GM23248 (cell line): ENCODE data around the gene TEAD1. TPM values are rescaled to one million over a fixed set of nuclear protein-coding genes. Genes with fewer than 3 reads are reported as not detected.

ENCODE experiments used
- DNase-seq: peaks from one replicate; pipeline ENCODE4 v3.0.0-alpha.2; 2015
- H2AFZ ChIP-seq: fragments of 200-600 bp; sonication (generic); 2 replicates; pipeline ENCODE4 v1.6.1; 2016; ENCODE audit warnings: antibody characterized with exemption
- H3F3A ChIP-seq: fragments of 200-600 bp; sonication (generic); 2 replicates; pipeline ENCODE4 v1.6.1; 2016; ENCODE audit warnings: mild to moderate bottlenecking, antibody characterized with exemption, mixed run types; ENCODE audit not compliant: insufficient read depth
- H3K27ac ChIP-seq: fragments of 200-600 bp; sonication (generic); 2 replicates; pipeline ENCODE4 v1.5.1; 2016; ENCODE audit warnings: mild to moderate bottlenecking
- H3K27me3 ChIP-seq: fragments of 200-600 bp; sonication (generic); replicated peaks from 2 replicates; pipeline ENCODE4 v1.6.1; 2016; ENCODE audit warnings: mild to moderate bottlenecking; ENCODE audit not compliant: insufficient read depth
- H3K36me3 ChIP-seq: fragments of 200-600 bp; sonication (generic); 2 replicates; pipeline ENCODE4 v1.6.1; 2016; ENCODE audit warnings: low read depth, mild to moderate bottlenecking
- H3K4me1 ChIP-seq: fragments of 200-600 bp; sonication (generic); 2 replicates; pipeline ENCODE4 v1.6.1; 2016; ENCODE audit warnings: mild to moderate bottlenecking; ENCODE audit not compliant: insufficient read depth
- H3K4me2 ChIP-seq: fragments of 200-600 bp; sonication (generic); one replicate; pipeline ENCODE4 v1.6.1; 2016; ENCODE audit warnings: mild to moderate bottlenecking; ENCODE audit not compliant: unreplicated experiment
- H3K4me3 ChIP-seq: fragments of 200-600 bp; sonication (generic); 2 replicates; pipeline ENCODE4 v1.5.1; 2016; ENCODE audit warnings: mild to moderate bottlenecking
- H3K79me2 ChIP-seq: fragments of 200-600 bp; sonication (generic); 2 replicates; pipeline ENCODE4 v1.6.1; 2016; ENCODE audit warnings: mild to moderate bottlenecking; ENCODE audit not compliant: insufficient read depth
- H3K9ac ChIP-seq: fragments of 200-600 bp; sonication (generic); 2 replicates; pipeline ENCODE4 v1.6.1; 2016; ENCODE audit warnings: mild to moderate bottlenecking
- H3K9me2 ChIP-seq: fragments of 200-600 bp; sonication (generic); 2 replicates; pipeline ENCODE4 v1.6.1; 2016; ENCODE audit warnings: mixed run types, mild to moderate bottlenecking, moderate library complexity; ENCODE audit not compliant: insufficient read depth
- H3K9me3 ChIP-seq: fragments of 200-600 bp; sonication (generic); one replicate; pipeline ENCODE4 v1.6.1; 2017; ENCODE audit warnings: low read depth
- H4K20me1 ChIP-seq: fragments of 200-600 bp; sonication (generic); 2 replicates; pipeline ENCODE4 v1.6.0; 2016; ENCODE audit not compliant: insufficient read depth
- EZH2 ChIP-seq: fragments of 200-600 bp; sonication (generic); IDR thresholded peaks from 2 replicates; pipeline ENCODE4 v1.6.1; 2018; ENCODE audit warnings: antibody characterized with exemption, mild to moderate bottlenecking; ENCODE audit not compliant: insufficient read depth, poor library complexity, severe bottlenecking
- EZH2phosphoT487 ChIP-seq: fragments of 200-600 bp; sonication (generic); IDR thresholded peaks from 2 replicates; pipeline ENCODE4 v1.6.1; 2018; ENCODE audit warnings: antibody characterized with exemption, moderate library complexity, mild to moderate bottlenecking, low read depth; ENCODE audit not compliant: insufficient read depth
- WGBS, 2 experiments: methylation state at CpG; one replicate each; pipeline ENCODE4 v1.1.6; 2015 to 2017; ENCODE audit warnings: low lambda C conversion rate in 2 of 2, low coverage in 1 of 2; ENCODE audit errors: missing lambda C conversion rate in 2 of 2; 5-methylcytosine and 5-hydroxymethylcytosine counted together
- in situ Hi-C: fragments of 300-500 bp; cut with MboI; formaldehyde crosslinking; loops from 2 replicates; pipeline ENCODE4 v1.15.0; 2020
- polyA plus RNA-seq: library from polyadenylated mRNA; unstranded; fragments of >200 nt; fragmentation: Nextera tagmentation; extraction: Ambion mirVana; gene quantifications from 2 replicates; pipeline ENCODE4 v1.2.1, GENCODE V29; 2016
- total RNA-seq: library from RNA; depleted of rRNA; stranded (reverse); fragments of >200 nt; shearing (Covaris generic); gene quantifications from 2 replicates; pipeline ENCODE4 v1.2.3, GENCODE V29; 2014

The TEAD1 gene
- total and polyA plus RNA-seq, 2 experiments from 2014 or later, result 52.3 to 144 TPM

- peak overlapping the region; percentile 34 for H3K9ac ChIP-seq
- 77 to 80% methylated on average over 8 of the region's 8 CpGs for WGBS, 2 experiments
- no peak overlapping the region for H3K4me3 ChIP-seq
- H3K27ac ChIP-seq, result peak overlapping the region; percentile 71
- H2AFZ ChIP-seq, result no peak overlapping the region
- H3F3A ChIP-seq, result peaks cover 57% of the 10 kb centered on the region
- in situ Hi-C loops, result no loop called here
- no peak for TF ChIP-seq EZH2
- no peak for TF ChIP-seq EZH2phosphoT487
- no peaks in the 10 kb centered on the region for H3K9me3 ChIP-seq
- no peaks in the 10 kb centered on the region for H3K27me3 ChIP-seq
- DNase-seq, result no peak
- no peaks in the 10 kb centered on the region for H3K9me2 ChIP-seq
- peaks cover 17% of the 10 kb centered on the region for H4K20me1 ChIP-seq
- no peaks in the 10 kb centered on the region for H3K36me3 ChIP-seq
- H3K79me2 ChIP-seq, result peaks cover 100% of the 10 kb centered on the region
- peaks cover 82% of the 10 kb centered on the region for H3K4me1 ChIP-seq
- peak overlapping the region; percentile 68 for H3K4me2 ChIP-seq
Measured at GRCh38 chr11:12770966-12771597, 96.9 kb downstream of the TEAD1 start.

DNA sequence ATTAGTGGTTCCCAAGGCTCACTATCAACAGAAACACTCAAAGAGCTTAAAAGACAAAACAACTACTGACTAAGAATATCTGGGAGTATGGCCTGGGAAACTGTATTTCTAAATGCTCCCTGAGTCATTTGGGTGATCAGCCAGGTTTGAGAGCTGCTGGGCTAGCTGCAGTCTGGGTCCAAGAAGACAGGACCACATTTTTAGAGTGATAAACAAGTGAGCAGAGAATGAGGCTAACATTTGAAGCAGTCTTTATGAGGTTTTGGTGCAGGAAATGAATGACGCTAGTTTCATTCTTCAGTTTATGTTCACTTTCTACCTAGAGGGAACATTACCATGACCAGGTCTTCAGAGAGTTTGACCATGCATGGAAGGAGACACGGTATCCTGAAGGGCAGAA lies 97.7 kb downstream of the TEAD1 start:
- in situ Hi-C loops, result no loop called here

DNA sequence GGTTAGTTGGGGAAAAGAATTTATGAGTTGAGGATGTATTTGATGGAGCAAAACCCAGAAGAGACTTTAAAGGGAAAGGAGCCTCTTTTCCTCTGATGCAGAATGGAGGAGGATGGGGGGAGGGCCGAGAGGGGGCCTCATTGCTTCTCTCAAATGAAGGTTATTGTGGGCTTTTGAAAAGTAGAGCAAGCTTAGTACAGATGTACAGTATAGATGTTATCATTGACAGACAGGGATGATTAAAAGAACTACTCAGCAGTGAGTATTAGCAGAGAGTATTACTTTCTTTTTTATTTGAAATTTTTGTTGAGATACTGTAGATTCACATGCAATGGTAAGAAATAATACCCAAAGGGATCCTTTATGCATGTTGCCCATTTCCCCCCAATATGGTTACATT lies 98.1 kb downstream of the TEAD1 start:
- Histone ChIP-seq H3K4me3 (no peak overlapping the region), H3K9me2 (no peaks in the 10 kb centered on the region), H3F3A (peaks cover 57% of the 10 kb centered on the region), H3K27ac (peak overlapping the region; percentile 71), H2AFZ (no peak overlapping the region), H3K27me3 (no peaks in the 10 kb centered on the region), H4K20me1 (peaks cover 17% of the 10 kb centered on the region), H3K36me3 (no peaks in the 10 kb centered on the region), H3K4me1 (peaks cover 72% of the 10 kb centered on the region), H3K9ac (no peak overlapping the region), H3K9me3 (no peaks in the 10 kb centered on the region), H3K79me2 (peaks cover 100% of the 10 kb centered on the region), H3K4me2 (peak overlapping the region; percentile 42)
- WGBS, 2 experiments, result 64 to 67% methylated on average over 1 of the region's 1 CpG
- no peak for DNase-seq
- in situ Hi-C loops, result no loop called here
- TF ChIP-seq EZH2, result no peak
- TF ChIP-seq EZH2phosphoT487, result no peak

More for the DNA sequence above, 97.7 kb downstream of the TEAD1 start:
- H3K27me3 ChIP-seq, result no peaks in the 10 kb centered on the region
- DNase-seq, result peak; percentile 74
- H3K79me2 ChIP-seq, result peaks cover 100% of the 10 kb centered on the region
- H3K4me3 ChIP-seq, result no peak overlapping the region
- H3K9ac ChIP-seq, result peak overlapping the region; percentile 34; the same call in 1 of the 2 replicates
- H3K9me2 ChIP-seq, result no peaks in the 10 kb centered on the region
- H4K20me1 ChIP-seq, result peaks cover 17% of the 10 kb centered on the region
- peak overlapping the region; percentile 42 for H3K4me2 ChIP-seq
- 75 to 90% methylated on average over 2 of the region's 2 CpGs for WGBS, 2 experiments
- no peaks in the 10 kb centered on the region for H3K36me3 ChIP-seq
- TF ChIP-seq EZH2 (no peak), EZH2phosphoT487 (no peak)
- H2AFZ ChIP-seq, result no peak overlapping the region
- H3K9me3 ChIP-seq, result no peaks in the 10 kb centered on the region
- peaks cover 77% of the 10 kb centered on the region for H3K4me1 ChIP-seq
- H3F3A ChIP-seq, result peaks cover 57% of the 10 kb centered on the region
- peak overlapping the region; percentile 71 for H3K27ac ChIP-seq

- Histone ChIP-seq H3K36me3 (no peaks in the 10 kb centered on the region), H3K9ac (no peak overlapping the region), H3K27ac (peak overlapping the region; percentile 71), H4K20me1 (peaks cover 23% of the 10 kb centered on the region), H3K79me2 (peaks cover 100% of the 10 kb centered on the region), H3F3A (peaks cover 59% of the 10 kb centered on the region), H3K4me1 (peaks cover 71% of the 10 kb centered on the region), H3K4me2 (peak overlapping the region; percentile 7), H3K9me2 (no peaks in the 10 kb centered on the region), H3K27me3 (no peaks in the 10 kb centered on the region), H2AFZ (no peak overlapping the region), H3K9me3 (no peaks in the 10 kb centered on the region), H3K4me3 (no peak overlapping the region)
- WGBS, 2 experiments, result 75 to 80% methylated on average over 2 of the region's 2 CpGs
- in situ Hi-C loops, result no loop called here
- no peak for DNase-seq
- no peak for TF ChIP-seq EZH2
- TF ChIP-seq EZH2phosphoT487, result no peak
Measured at GRCh38 chr11:12773591-12773990, 99.4 kb downstream of the TEAD1 start.
